ENCODE results near the gene NOP14.
"Not testable (repeated sequence)": the region's sequence is repeated elsewhere in the genome, so short reads cannot be mapped to it uniquely, and the experiment has no call there.

NOP14 gene

DNA sequence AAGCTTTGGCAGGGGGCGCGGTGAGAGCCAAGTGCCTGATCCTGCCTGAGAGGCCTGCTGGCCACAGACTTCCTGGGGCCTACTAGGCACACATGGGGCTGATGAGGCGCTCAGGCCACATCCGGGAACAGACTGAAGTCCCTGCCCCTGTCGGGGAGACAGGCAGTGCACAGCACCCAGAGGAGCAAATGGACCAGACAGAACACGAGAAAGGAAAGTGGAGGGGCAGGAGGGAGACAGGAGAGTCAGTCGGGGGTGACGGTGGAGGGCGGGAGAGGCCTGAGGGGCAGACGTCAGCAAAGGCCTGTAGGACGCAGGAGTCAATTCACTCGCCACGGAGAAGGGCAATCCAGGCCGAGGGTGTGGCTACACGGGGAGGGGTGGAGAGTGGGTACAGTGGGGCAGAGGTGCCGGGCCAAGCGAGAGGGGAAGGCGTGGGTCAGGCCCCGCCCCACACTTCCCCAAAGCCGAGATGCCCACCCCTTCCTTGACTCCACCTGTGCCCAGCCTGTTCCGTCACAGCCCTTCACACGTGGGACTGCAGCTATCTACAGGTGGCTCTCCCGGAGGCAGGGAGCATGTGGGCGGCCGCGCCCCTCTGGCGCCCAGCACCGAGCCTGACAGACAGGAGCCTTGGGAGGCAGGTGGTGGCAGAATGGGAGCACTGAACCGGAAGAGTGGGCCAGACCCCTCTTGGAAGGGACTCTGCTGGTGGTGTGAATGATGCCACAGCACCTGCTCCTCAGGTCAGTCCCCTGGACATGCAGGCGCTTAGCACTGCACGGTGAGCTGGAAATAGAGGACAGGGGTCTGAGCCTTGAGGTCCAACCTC, 20.5 kb downstream of the NOP14 start:
- no peak for DNase-seq (ENCODE audit: low read depth)

GRCh38 chr4:2942037-2942531, 21.1 kb downstream of the NOP14 start:
- DNase-seq (ENCODE audit: low read depth) = no peak

DNA sequence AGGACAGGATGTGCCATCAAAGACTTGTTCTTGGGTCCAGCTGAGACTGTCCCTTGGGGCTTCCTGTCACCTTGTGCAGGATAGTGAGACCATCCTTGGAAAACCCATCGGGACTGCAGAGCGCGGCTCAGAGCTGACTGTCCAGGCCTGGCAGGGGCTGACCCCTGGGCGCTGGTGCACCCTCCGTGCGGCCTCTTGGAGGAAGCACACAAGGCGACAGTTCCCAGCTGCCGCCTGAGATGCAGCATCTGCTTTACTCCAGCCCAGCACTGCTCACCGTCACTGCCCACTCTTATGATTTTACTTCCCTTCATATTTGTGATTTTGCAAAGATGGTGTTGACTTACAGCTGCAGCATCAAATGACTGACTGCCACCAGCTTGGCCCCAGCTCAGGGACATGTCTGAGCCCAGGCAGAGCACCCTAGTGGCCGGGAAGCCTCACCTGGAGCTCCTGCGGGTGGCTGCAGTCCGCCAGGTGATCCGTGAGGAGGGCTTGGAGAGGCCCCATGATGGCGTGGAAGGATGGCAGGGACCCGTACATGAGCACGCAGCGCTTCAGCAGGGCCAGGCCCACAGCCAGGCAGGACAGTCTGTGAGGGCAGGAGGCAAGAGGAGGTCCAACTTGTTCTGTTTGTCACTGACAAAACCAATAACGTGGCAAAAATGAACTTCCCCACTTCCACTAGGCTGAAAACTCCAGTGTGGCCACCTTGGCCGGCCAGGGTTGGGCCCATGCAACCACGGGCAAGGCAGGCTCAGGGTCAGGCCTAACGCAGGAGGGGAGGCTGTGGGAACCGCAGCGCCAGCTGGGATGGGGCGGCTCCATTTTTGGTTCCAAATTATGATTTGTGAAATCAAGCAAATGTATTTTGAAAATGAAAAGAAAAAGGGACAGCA, 21.8 kb downstream of the NOP14 start:
- DNase-seq (ENCODE audit: low read depth) = no peak

DNA sequence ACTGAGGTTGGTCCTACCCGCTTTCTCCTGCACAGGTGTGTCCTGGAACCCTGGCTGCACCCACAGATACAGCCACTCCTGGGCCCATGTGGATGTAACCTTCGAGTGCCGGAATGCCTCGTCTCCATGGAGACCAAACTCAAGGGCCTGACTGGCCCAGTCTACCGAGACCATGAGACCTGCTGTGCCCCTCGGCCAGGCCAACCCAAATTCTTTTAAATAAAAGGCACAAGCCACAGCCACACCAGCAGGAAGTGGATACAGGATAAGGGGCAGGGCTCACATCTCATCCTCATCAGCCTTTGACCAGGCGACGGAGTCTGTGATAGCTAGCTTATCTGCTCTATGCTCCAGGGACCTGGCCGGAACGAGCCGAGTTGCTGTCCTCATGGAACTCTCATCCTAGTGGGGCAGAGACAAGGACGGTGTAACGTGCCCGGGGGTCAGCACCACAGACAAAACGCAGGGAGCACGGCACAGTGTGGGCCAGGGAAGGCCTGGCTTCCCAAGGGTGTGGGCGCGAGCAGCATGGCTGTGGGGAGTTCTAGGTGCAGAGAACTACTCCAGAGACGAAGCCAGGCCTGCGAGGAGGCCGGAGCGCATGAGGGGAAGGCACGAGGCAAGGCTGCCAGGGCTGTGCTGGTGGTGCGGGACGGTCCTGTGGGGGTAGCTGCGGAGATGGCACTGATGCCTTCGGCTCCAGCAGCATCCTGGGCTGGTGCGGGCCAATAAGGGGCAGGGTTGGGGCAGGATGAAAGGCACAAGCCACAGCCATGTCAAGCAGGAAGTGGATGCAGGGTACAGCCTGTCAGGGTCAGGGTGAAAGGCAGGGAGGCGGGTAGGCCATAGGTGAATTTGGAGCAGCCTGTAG, 22.7 kb downstream of the NOP14 start:
- no peak for DNase-seq (ENCODE audit: low read depth)

GRCh38 chr4:2939383-2940243, 23.6 kb downstream of the NOP14 start:
- no peak for DNase-seq (ENCODE audit: low read depth)

DNA sequence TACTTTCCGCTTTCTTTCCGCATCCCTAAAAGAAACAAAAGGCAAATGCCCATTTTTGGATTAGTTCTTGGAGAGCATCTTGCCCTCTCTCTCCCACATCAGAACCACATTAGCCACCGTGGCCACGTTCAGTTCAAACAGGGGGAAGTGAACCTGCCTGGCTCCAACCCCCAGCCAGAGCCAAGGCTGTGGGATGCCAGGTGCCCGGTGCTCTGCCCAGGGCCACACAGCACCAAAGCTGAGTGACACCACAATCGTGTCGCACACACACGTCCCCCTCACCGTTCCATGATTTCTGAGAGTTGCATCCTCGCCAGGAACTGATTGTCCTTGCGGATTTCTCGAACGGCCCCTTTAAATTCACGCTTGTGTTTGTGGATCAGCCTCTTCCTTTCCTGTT, 24.3 kb downstream of the NOP14 start:
- DNase-seq (ENCODE audit: low read depth) = no peak

DNA sequence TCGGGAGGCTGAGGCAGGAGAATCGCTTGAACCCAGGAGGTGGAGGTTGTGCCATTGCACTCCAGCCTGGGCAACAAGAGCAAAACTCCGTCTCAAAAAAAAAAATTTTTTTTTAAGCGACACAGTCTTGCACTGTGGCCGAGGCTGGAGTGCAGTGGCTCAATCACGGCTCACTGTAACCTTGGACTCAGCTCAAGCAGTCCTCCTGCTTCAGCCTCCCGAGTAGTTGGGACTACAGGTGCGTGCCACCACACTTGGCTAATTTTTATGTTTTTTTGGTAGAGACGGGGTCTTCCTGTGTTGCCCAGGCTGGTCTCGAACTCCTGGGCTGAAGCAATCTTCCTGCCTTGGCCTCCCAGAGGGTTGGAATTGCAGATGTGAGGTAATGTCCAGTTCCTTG, 24.8 kb downstream of the NOP14 start:
- DNase-seq (ENCODE audit: low read depth) = not testable (repeated sequence)

DNA sequence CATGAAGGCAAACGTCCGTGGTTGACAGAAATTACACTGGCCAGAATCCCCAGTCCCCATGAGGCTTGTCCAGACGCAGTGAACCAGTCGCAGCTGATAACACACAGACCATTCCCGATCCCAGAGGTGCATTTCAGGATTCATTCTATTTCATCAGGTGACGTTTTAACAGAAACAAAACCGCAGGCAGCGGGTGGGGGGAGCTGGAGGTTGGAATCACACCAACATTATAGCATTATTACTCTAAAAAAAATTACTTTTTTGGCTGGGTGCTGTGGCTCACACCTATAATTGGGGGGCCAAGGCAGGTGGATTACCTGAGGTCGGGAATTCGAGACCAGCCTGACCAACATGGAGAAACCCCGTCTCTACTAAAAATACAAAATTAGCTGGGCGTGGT, 25.2 kb downstream of the NOP14 start:
- no peak for DNase-seq (ENCODE audit: low read depth)

- no peak for DNase-seq (ENCODE audit: low read depth)
Measured at GRCh38 chr4:2937146-2937857, 25.9 kb downstream of the NOP14 start.

- DNase-seq (ENCODE audit: low read depth) = peak; percentile 46
Measured at GRCh38 chr4:2936773-2937145, 26.4 kb downstream of the NOP14 start.

GRCh38 chr4:2935762-2936743, 27.2 kb downstream of the NOP14 start:
- DNase-seq (ENCODE audit: low read depth) = peak; percentile 58

- DNase-seq (ENCODE audit: low read depth) = peak; percentile 95
Measured at GRCh38 chr4:2934813-2935761, 28.1 kb downstream of the NOP14 start.

GRCh38 chr4:2934077-2934812, 29.0 kb downstream of the NOP14 start:
- peak; percentile 49 for DNase-seq (ENCODE audit: low read depth)

DNA sequence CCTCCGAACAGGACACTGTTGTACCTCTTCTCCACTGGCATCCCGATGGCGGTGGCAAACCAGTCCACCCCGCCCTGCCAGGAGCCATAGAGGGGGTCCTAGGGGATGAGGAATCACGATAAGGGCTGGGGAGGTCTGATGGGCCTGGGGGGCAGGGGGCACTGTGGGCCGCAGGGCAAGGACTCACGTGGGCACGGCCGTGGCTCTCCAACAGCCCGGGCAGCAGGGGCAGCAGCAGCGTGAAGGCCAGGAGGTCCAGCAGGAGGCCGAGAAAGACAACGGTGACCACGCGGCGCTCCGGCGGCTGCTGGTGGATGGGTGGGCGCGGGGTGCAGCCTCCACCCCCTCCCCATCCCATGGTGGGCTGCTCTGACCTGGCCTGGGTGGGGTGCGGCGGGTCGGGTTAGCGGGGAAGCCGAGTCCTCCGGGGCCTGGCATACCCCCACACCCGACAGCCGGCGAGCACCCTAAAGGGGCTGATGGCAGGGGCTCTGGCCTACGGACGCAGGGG, 29.6 kb downstream of the NOP14 start:
- DNase-seq (ENCODE audit: low read depth) = no peak

DNA sequence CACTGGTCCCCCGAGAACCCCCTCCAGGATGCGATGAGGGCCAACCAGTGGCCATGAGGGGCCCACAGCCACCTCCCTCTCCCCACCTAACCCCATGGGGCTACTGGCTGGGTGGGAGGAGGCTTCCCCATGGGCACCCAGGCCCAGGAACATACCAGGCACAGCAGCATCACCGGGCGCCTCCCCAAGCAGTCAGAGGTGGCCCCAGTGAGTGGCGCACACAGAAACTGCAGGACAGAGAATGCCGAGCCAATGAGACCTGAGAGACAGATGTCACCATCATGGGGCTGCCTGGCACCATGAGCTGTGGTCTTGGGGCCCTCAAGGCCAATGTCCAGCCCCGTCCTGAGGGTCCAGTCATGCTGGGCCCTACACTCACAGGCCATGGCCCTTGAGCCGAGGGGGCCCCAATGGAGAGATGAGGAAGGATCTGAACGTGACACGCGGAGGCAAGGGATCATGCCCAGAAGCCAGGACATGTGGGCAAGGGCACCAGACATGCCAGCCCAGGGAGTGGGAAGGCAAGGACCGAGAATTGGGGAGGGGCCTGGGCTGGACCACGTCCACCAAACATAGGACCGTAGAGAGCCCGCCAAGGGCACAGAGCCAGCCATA, 30.1 kb downstream of the NOP14 start:
- DNase-seq (ENCODE audit: low read depth) = no peak

DNA sequence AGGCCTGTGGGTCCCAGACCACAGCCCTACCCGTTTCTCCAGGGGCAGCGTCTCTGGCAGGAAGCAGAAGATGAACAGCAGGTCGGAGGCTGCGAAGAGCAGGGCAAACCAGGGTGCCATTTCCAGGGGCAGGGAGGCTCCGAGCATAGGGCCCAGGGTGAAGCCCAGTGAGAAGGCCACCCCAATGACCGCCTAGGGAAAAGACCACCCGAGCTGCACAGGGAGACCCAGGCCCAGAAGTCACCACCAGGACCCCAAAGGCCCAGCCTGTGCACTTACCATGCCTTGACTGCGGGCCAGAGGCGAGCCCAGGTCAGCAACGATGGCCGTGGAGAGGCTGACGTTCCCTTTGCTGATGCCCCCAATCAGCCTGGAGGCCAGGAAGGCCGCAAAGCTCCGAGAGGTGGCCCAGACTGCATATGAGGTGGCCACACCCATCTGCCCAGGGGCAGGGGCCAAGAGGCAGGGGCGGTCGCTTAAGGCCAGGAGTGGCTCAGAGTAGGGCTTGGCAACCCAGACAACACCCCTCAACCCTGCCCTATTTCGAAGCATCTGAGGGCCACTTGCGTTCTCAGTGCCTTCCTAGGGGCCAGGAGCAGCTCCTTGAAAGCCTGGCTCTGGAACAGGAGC, 30.8 kb downstream of the NOP14 start:
- no peak for DNase-seq (ENCODE audit: low read depth)

Data from activated T-helper 9 cell treated with anti-CD3 and anti-CD28 coated beads, Interleukin-2, amount 50 U/mL, for 16 hours (primary cell).